Stimulated activated CD4-positive, alpha-beta T cell treated with anti-CD3 and anti-CD28 coated beads, TNF-alpha, amount 100 ng/mL, for 24 hours (primary cell): Measurements from ENCODE around the gene ZNF750.

Source experiments
- DNase-seq, 3 experiments: peaks; one replicate each; pipeline ENCODE4 v3.0.0-alpha.2; 2020; ENCODE audit warnings: low read depth in 3 of 3

Gene ZNF750

GRCh38 chr17:82812058-82812457 is 27.8 kb downstream of the ZNF750 start:
- DNase-seq = no peak

- no peak for DNase-seq
These were observed 29.0 kb downstream of the ZNF750 start for GRCh38 chr17:82810644-82811430.

- no peak for DNase-seq
These were observed 30.6 kb downstream of the ZNF750 start for GRCh38 chr17:82808921-82809905.

GRCh38 chr17:82808006-82808405 is 31.8 kb downstream of the ZNF750 start:
- no peak for DNase-seq

GRCh38 chr17:82807562-82807961 is 32.3 kb downstream of the ZNF750 start:
- DNase-seq = no peak

- no peak for DNase-seq
These were observed 32.7 kb downstream of the ZNF750 start for GRCh38 chr17:82807101-82807500.

GRCh38 chr17:82806645-82807044 is 33.2 kb downstream of the ZNF750 start:
- no peak for DNase-seq

GRCh38 chr17:82805823-82806222 is 34.0 kb downstream of the ZNF750 start:
- no peak for DNase-seq

GRCh38 chr17:82805254-82805653 is 34.6 kb downstream of the ZNF750 start:
- no peak for DNase-seq

GRCh38 chr17:82804442-82805191 is 35.2 kb downstream of the ZNF750 start:
- DNase-seq = no peak

- DNase-seq = no peak
These were observed 36.2 kb downstream of the ZNF750 start for GRCh38 chr17:82803606-82804005.

- no peak for DNase-seq
These were observed 36.6 kb downstream of the ZNF750 start for GRCh38 chr17:82803185-82803584.

- DNase-seq = no peak
These were observed 37.6 kb downstream of the ZNF750 start for GRCh38 chr17:82802075-82802780.

- DNase-seq = no peak
These were observed 38.3 kb downstream of the ZNF750 start for GRCh38 chr17:82801377-82801970.

GRCh38 chr17:82800885-82801284 is 38.9 kb downstream of the ZNF750 start:
- no peak for DNase-seq

GRCh38 chr17:82799591-82799990 is 40.2 kb downstream of the ZNF750 start:
- DNase-seq = no peak

- no peak for DNase-seq
These were observed 41.1 kb downstream of the ZNF750 start for GRCh38 chr17:82798752-82799151.

GRCh38 chr17:82797061-82797460 is 42.8 kb downstream of the ZNF750 start:
- DNase-seq = no peak

GRCh38 chr17:82795615-82796014 is 44.2 kb downstream of the ZNF750 start:
- DNase-seq = no peak

GRCh38 chr17:82794781-82795482 is 44.9 kb downstream of the ZNF750 start:
- DNase-seq = no peak
